Activated T-helper 17 cell treated with anti-CD3 and anti-CD28 coated beads, Interleukin-2, amount 50 U/mL, for 72 hours (primary cell): ENCODE measurements around the gene ECE2. TPM values are rescaled to one million over a fixed set of nuclear protein-coding genes. Genes with fewer than 3 reads are reported as not detected.

Experiments used
- ATAC-seq: fragments of 150-1000 bp; cut with Tn5 transposase; replicated peaks from 2 replicates; pipeline ENCODE4 v1.10.0; 2021; ENCODE audit warnings: mild to moderate bottlenecking, moderate library complexity
- H3K27ac Mint-ChIP-seq: one replicate; pipeline ENCODE4 v1.8.0; 2022; ENCODE audit warnings: mixed read lengths
- H3K27me3 Mint-ChIP-seq: one replicate; pipeline ENCODE4 v1.8.0; 2022; ENCODE audit warnings: mixed read lengths
- H3K36me3 Mint-ChIP-seq: one replicate; pipeline ENCODE4 v1.8.0; 2022; ENCODE audit warnings: low read depth, mild to moderate bottlenecking, mixed read lengths
- H3K4me1 Mint-ChIP-seq: one replicate; pipeline ENCODE4 v1.8.0; 2022; ENCODE audit warnings: mixed read lengths
- H3K4me3 Mint-ChIP-seq: one replicate; pipeline ENCODE4 v1.8.0; 2022; ENCODE audit warnings: mild to moderate bottlenecking, mixed read lengths
- H3K9me3 Mint-ChIP-seq: one replicate; pipeline ENCODE4 v1.8.0; 2022; ENCODE audit warnings: mixed read lengths
- total RNA-seq, 2 donors: library from RNA; stranded (reverse); gene quantifications; one replicate each; pipeline ENCODE4 v1.2.3, GENCODE V29; 2022

ECE2 gene
- total RNA-seq, 2 donors from 2014 or later: not detected

GRCh38 chr3:184325269-184325668 lies 49.4 kb downstream of the ECE2 start:
- no peak overlapping the region for H3K4me3 Mint-ChIP-seq
- peaks cover 28% of the 10 kb centered on the region for H3K4me1 Mint-ChIP-seq
- H3K36me3 Mint-ChIP-seq: peaks cover 100% of the 10 kb centered on the region
- no peaks in the 10 kb centered on the region for H3K27me3 Mint-ChIP-seq
- H3K9me3 Mint-ChIP-seq: no peaks in the 10 kb centered on the region
- ATAC-seq: no peak
- peak overlapping the region; percentile 84 for H3K27ac Mint-ChIP-seq

- Mint-ChIP-seq H3K4me1 (peaks cover 28% of the 10 kb centered on the region), H3K36me3 (peaks cover 100% of the 10 kb centered on the region), H3K27ac (peak overlapping the region; percentile 84), H3K27me3 (no peaks in the 10 kb centered on the region), H3K4me3 (no peak overlapping the region), H3K9me3 (no peaks in the 10 kb centered on the region)
- peak; percentile 97 for ATAC-seq
These were observed 50.0 kb downstream of the ECE2 start for GRCh38 chr3:184325715-184326369.

DNA sequence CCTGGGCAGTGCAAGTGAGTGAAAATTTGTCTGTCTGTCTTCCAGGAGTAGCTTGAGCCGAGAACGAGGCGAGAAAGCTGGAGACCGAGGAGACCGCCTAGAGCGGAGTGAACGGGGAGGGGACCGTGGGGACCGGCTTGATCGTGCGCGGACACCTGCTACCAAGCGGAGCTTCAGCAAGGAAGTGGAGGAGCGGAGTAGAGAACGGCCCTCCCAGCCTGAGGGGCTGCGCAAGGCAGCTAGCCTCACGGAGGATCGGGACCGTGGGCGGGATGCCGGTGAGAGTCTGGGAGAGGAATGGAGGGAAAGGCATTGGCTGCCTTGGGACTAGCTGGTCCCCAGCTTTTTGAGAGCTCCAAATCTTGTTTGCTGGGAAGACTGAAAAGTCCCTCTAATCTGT lies 51.3 kb downstream of the ECE2 start:
- no peak for ATAC-seq

GRCh38 chr3:184328516-184328915 lies 52.7 kb downstream of the ECE2 start:
- Mint-ChIP-seq H3K27ac (peak overlapping the region; percentile 20), H3K4me3 (no peak overlapping the region), H3K4me1 (peaks cover 37% of the 10 kb centered on the region)

More for the DNA sequence above, 51.3 kb downstream of the ECE2 start:
- Mint-ChIP-seq H3K4me3 (no peak overlapping the region), H3K36me3 (peaks cover 100% of the 10 kb centered on the region), H3K9me3 (no peaks in the 10 kb centered on the region), H3K4me1 (peaks cover 29% of the 10 kb centered on the region), H3K27ac (peak overlapping the region; percentile 48), H3K27me3 (no peaks in the 10 kb centered on the region)

DNA sequence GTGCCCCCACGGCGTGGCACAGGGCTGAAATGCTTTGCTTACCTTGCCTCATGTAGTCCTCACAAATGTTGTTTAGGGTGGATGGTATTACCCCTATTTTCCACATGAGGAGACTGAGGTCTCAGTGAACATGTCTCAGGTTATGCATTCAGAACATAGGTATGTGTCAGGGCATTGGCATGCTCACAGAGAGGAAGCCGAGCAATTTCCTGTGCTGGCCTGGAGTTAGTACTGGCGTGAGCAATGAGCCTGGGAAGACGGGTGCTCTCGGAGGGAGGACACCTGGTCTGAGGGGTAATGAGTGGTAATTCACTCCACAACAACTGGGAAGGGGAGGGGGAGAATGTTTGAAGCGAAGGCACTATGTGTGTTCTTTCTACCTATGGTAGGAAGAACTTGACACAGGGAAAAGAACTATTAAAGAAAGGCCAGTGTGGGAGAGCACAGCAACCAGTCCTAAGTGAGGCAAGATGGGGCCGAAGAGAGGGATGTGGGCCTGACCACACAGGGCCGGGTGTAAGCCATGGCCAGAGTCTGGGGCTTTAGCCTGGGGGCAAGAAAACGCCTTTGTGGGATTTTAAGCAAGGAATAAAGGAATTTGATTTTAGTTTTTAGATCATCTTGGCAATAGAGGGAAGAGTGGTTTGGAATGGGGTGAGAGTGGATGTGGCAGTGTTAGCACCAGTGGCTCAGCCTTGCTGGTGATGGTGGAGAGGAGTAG lies 56.7 kb downstream of the ECE2 start:
- peaks cover 81% of the 10 kb centered on the region for H3K36me3 Mint-ChIP-seq
- no peaks in the 10 kb centered on the region for H3K27me3 Mint-ChIP-seq
- ATAC-seq: no peak
- no peaks in the 10 kb centered on the region for H3K9me3 Mint-ChIP-seq
- no peak overlapping the region for H3K4me3 Mint-ChIP-seq
- H3K4me1 Mint-ChIP-seq: peaks cover 41% of the 10 kb centered on the region
- peak overlapping the region; percentile 69 for H3K27ac Mint-ChIP-seq

More at GRCh38 chr3:184328516-184328915, 52.7 kb downstream of the ECE2 start:
- no peak for ATAC-seq
- no peaks in the 10 kb centered on the region for H3K9me3 Mint-ChIP-seq
- H3K27me3 Mint-ChIP-seq: no peaks in the 10 kb centered on the region
- H3K36me3 Mint-ChIP-seq: peaks cover 100% of the 10 kb centered on the region

GRCh38 chr3:184333190-184333589 lies 57.4 kb downstream of the ECE2 start:
- Mint-ChIP-seq H3K4me1 (peaks cover 48% of the 10 kb centered on the region), H3K27ac (peak overlapping the region; percentile 69), H3K4me3 (no peak overlapping the region), H3K9me3 (no peaks in the 10 kb centered on the region), H3K27me3 (no peaks in the 10 kb centered on the region), H3K36me3 (peaks cover 75% of the 10 kb centered on the region)
- no peak for ATAC-seq

DNA sequence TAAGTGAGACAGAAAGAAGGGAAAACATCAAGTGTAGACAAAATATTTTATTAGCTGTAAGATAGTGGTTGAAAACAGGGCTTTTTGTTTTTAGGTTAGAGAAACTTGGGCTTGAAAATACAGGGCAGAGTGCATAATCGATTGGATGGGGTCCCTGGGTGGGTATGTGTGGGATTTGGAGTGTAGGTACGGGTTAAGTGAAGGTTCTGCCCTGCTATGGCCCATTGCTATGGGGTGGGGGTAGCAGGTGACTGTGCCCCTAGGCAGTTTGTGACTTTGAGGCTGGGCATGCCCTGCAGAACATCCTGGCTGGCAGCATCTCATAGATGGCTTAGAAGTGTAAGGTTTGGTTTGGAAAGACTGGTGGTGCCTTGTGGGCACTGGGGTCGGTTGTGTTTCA lies 57.9 kb downstream of the ECE2 start:
- Mint-ChIP-seq H3K4me1 (peaks cover 45% of the 10 kb centered on the region), H3K4me3 (peak overlapping the region; percentile 81), H3K27me3 (no peaks in the 10 kb centered on the region), H3K27ac (peak overlapping the region; percentile 69), H3K9me3 (no peaks in the 10 kb centered on the region), H3K36me3 (peaks cover 69% of the 10 kb centered on the region)
- ATAC-seq: no peak

- Mint-ChIP-seq H3K9me3 (no peaks in the 10 kb centered on the region), H3K4me1 (peaks cover 42% of the 10 kb centered on the region), H3K4me3 (peak overlapping the region; percentile 81), H3K36me3 (peaks cover 60% of the 10 kb centered on the region), H3K27ac (peak overlapping the region; percentile 69), H3K27me3 (no peaks in the 10 kb centered on the region)
- peak; percentile 82 for ATAC-seq
These were observed 58.8 kb downstream of the ECE2 start for GRCh38 chr3:184334470-184335158.

DNA sequence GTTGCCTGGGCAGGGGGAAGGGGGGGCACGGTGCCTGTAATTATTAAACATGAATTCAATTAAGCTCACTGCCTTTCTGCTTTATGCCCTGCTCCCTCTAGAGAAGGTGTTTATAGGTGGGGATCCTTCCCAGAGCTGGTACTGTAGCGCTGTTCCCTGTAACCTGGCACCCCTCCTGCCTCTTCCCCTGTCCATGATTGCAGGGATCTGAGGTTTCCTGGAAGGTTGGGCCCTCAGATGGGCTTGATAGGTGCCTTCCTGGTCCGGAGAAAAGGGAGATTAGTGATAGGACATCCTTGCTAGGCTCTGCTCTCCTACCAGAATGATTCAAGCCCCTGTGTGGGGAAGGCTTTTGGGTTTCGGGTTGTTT lies 59.5 kb downstream of the ECE2 start:
- no peaks in the 10 kb centered on the region for H3K27me3 Mint-ChIP-seq
- H3K9me3 Mint-ChIP-seq: no peaks in the 10 kb centered on the region
- H3K27ac Mint-ChIP-seq: peak overlapping the region; percentile 79
- peaks cover 54% of the 10 kb centered on the region for H3K36me3 Mint-ChIP-seq
- ATAC-seq: peak; percentile 37
- H3K4me3 Mint-ChIP-seq: peak overlapping the region; percentile 81
- H3K4me1 Mint-ChIP-seq: peaks cover 42% of the 10 kb centered on the region

- Mint-ChIP-seq H3K4me1 (peaks cover 46% of the 10 kb centered on the region), H3K36me3 (peaks cover 47% of the 10 kb centered on the region), H3K9me3 (no peaks in the 10 kb centered on the region), H3K27ac (peak overlapping the region; percentile 79), H3K27me3 (no peaks in the 10 kb centered on the region), H3K4me3 (peak overlapping the region; percentile 81)
- peak; percentile 65 for ATAC-seq
These were observed 60.1 kb downstream of the ECE2 start for GRCh38 chr3:184335661-184336546.

DNA sequence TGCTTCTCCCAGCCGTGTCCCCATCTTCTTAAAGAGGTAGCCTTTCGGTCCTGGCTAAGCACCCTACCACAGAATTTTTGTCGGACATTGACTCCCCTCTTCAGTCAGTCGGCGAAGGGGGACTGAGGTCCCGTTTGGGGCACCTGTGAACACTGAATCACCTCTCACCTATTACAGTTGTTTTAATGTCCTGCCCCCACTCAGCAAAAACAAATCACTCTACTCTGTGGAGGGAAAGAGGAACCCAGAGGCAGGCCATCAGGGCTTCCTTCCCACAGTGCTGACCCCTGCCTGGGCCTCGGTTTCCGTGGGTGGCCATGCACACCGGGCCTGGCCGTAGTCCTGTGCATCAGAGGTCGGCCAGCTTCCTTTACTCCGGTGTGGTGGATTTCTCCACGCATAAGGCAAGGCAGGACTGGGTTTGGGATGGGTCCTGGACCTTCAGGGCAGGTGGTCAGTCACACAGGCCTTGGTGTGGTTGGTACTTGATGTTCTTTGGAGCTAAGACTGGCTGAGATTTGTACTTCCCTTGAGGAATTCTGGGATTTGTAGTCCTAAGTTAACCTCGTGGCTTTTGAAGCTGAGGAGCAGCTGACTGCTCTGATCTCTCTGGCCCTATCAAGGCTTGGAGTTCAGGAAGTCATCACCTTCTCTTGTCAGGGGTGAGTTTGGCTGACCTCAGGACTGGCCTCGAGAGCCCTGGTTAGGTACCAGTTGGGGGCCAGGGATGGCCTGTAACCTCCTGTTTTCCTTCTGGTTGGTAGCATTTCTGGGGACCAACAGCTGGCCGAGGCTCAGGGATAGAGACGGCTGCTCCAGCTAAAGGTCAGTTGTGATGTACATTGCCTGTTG lies 61.0 kb downstream of the ECE2 start:
- Mint-ChIP-seq H3K27me3 (no peaks in the 10 kb centered on the region), H3K9me3 (no peaks in the 10 kb centered on the region)
- no peak for ATAC-seq

DNA sequence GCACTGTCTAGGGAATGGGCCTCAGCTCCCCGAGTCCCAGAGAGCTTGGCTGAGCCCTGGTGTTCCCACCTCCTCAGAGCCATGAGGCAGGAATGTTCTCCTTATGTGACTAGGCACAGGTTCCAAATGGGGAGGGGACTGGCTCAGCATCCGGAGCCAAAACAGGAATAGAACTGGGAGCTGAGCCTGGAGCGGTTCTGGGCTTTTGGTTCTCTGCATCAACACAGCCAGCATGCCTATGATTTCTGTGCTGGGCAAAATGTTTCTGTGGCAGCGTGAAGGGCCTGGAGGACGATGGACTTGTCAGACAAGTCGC lies 61.5 kb downstream of the ECE2 start, which contains the start of gene FAM131A:
Gene FAM131A (plus strand): TSS at position 202 of the 316 bp plus-strand sequence. CDS start 31 bp downstream, at position 233.
- no peaks in the 10 kb centered on the region for H3K27me3 Mint-ChIP-seq
- no peaks in the 10 kb centered on the region for H3K9me3 Mint-ChIP-seq
- H3K4me1 Mint-ChIP-seq: peaks cover 46% of the 10 kb centered on the region
- H3K27ac Mint-ChIP-seq: peak within 1 kb of the TSS; percentile 72
- no peak for ATAC-seq
- H3K36me3 Mint-ChIP-seq: peaks cover 33% of the 10 kb centered on the region
- H3K4me3 Mint-ChIP-seq: peak within 1 kb of the TSS; percentile 81

More for the DNA sequence above, 61.0 kb downstream of the ECE2 start:
- Mint-ChIP-seq H3K4me1 (peaks cover 49% of the 10 kb centered on the region), H3K27ac (peak overlapping the region; percentile 72), H3K4me3 (peak overlapping the region; percentile 81), H3K36me3 (peaks cover 39% of the 10 kb centered on the region)

DNA sequence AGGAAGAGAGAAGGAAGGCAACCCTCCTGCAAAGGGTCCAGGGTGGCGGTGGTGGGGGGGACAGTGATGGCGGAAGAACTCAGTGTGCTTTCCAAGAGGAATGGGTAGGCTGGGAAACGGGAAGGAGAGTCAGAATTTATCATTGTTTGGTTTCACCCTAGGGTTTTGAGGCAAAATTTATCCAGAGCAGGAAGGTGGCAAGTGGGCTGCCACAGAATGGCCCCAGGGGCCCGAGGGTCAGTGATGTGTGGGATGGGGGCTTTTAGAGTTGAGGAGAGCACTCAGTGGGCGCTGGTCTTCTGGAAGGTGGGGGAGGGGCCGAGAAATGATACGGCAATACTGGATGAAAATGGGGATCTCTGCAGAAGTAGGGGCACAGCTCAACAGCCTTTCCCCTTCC lies 62.2 kb downstream of the ECE2 start:
- Mint-ChIP-seq H3K4me1 (peaks cover 39% of the 10 kb centered on the region), H3K36me3 (peaks cover 27% of the 10 kb centered on the region)

More for the DNA sequence above, 62.2 kb downstream of the ECE2 start:
- no peak for ATAC-seq
- no peaks in the 10 kb centered on the region for H3K27me3 Mint-ChIP-seq
- no peaks in the 10 kb centered on the region for H3K9me3 Mint-ChIP-seq
- H3K27ac Mint-ChIP-seq: peak overlapping the region; percentile 72
- H3K4me3 Mint-ChIP-seq: peak overlapping the region; percentile 81
